MM.1S (cell line): ENCODE results near the gene ZMYM5.
"Not testable (repeated sequence)": the region's sequence is repeated elsewhere in the genome, so short reads cannot be mapped to it uniquely, and the experiment has no call there.

Experiments
- DNase-seq: peaks from one replicate; pipeline ENCODE4 v3.0.0-alpha.2; 2015
- H2AFZ ChIP-seq: fragments of 300-600 bp; sonication (generic); 2 replicates; pipeline ENCODE4 v1.6.0; 2016; ENCODE audit warnings: antibody characterized with exemption, low read length
- H3F3A ChIP-seq: fragments of 300-600 bp; sonication (generic); 2 replicates; pipeline ENCODE4 v1.6.1; 2016; ENCODE audit warnings: mild to moderate bottlenecking, antibody characterized with exemption, low read length, moderate library complexity, mixed read lengths; ENCODE audit not compliant: insufficient read depth
- H3K27ac ChIP-seq: fragments of 300-600 bp; sonication (generic); 2 replicates; pipeline ENCODE4 v1.5.1; 2016; ENCODE audit warnings: mild to moderate bottlenecking, low read length
- H3K27me3 ChIP-seq: fragments of 300-600 bp; sonication (generic); replicated peaks from 2 replicates; pipeline ENCODE4 v1.6.0; 2016; ENCODE audit warnings: low read length; ENCODE audit not compliant: insufficient read depth
- H3K36me3 ChIP-seq: fragments of 300-600 bp; sonication (generic); replicated peaks from 2 replicates; pipeline ENCODE4 v1.6.1; 2016; ENCODE audit warnings: mild to moderate bottlenecking, low read length, mixed read lengths; ENCODE audit not compliant: insufficient read depth
- H3K4me1 ChIP-seq: fragments of 300-600 bp; sonication (generic); 2 replicates; pipeline ENCODE4 v1.6.1; 2016; ENCODE audit warnings: low read length, mixed read lengths
- H3K4me2 ChIP-seq: fragments of 300-600 bp; sonication (generic); 2 replicates; pipeline ENCODE4 v1.6.0; 2016; ENCODE audit warnings: low read depth, low read length
- H3K4me3 ChIP-seq: fragments of 300-600 bp; sonication (generic); 2 replicates; pipeline ENCODE4 v1.5.1; 2016; ENCODE audit warnings: low read length, mixed read lengths
- H3K79me2 ChIP-seq: fragments of 300-600 bp; sonication (generic); 2 replicates; pipeline ENCODE4 v1.6.1; 2016; ENCODE audit warnings: mixed run types, low read length, mixed read lengths
- H3K9ac ChIP-seq: fragments of 300-600 bp; sonication (generic); 2 replicates; pipeline ENCODE4 v1.6.1; 2016; ENCODE audit warnings: low read length, mixed read lengths
- H3K9me2 ChIP-seq: fragments of 300-600 bp; sonication (generic); replicated peaks from 2 replicates; pipeline ENCODE4 v1.6.1; 2016; ENCODE audit warnings: mild to moderate bottlenecking, low read length, mixed read lengths; ENCODE audit not compliant: insufficient read depth
- H3K9me3 ChIP-seq: fragments of 300-600 bp; sonication (generic); replicated peaks from 2 replicates; pipeline ENCODE4 v1.6.1; 2016; ENCODE audit warnings: mild to moderate bottlenecking, low read length, mixed read lengths; ENCODE audit not compliant: insufficient read depth
- H4K20me1 ChIP-seq: fragments of 300-600 bp; sonication (generic); 2 replicates; pipeline ENCODE4 v1.6.1; 2016; ENCODE audit warnings: mild to moderate bottlenecking, low read length, moderate library complexity, mixed read lengths; ENCODE audit not compliant: insufficient read depth
- EZH2 ChIP-seq: fragments of 300-600 bp; sonication (generic); optimal IDR thresholded peaks from 2 replicates; pipeline ENCODE3; 2017; ENCODE audit warnings: low read depth, mild to moderate bottlenecking, antibody characterized with exemption, low read length, mixed read lengths
- EZH2phosphoT487 ChIP-seq: fragments of 300-600 bp; sonication (generic); IDR thresholded peaks from 2 replicates; pipeline ENCODE4 v1.6.1; 2018; ENCODE audit warnings: antibody characterized with exemption, low read length
- TF ChIP-seq, protein P1 (sequence below): fragments of 300-600 bp; sonication (generic); IDR thresholded peaks from 2 replicates; pipeline ENCODE4 v1.5.1; 2016; ENCODE audit warnings: antibody characterized with exemption, low read length, mixed read lengths

ZMYM5 gene

DNA sequence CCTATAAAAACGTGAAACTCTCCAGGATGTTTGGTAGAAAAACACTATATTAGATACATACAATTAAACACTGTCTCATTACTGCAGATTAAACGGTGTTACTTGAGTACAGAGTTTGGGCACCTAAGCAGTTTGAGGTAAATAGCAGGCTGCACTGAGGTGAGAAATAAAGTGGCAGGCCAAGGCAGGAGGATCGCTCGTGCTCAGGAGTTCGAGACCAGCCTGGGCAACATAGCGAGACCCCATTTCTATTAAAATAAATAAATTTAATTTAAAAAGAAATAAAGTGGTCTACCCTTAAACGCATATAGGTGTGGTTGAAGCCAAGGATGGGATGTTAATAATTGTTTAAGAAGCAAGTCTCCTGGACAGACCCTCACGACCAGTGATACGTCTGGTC lies 81.9 kb downstream of the ZMYM5 start:
- H4K20me1 ChIP-seq, result no peaks in the 10 kb centered on the region
- no peak for DNase-seq
- no peaks in the 10 kb centered on the region for H3K9me2 ChIP-seq
- TF ChIP-seq EZH2phosphoT487, result no peak
- TF ChIP-seq, protein P1, sequence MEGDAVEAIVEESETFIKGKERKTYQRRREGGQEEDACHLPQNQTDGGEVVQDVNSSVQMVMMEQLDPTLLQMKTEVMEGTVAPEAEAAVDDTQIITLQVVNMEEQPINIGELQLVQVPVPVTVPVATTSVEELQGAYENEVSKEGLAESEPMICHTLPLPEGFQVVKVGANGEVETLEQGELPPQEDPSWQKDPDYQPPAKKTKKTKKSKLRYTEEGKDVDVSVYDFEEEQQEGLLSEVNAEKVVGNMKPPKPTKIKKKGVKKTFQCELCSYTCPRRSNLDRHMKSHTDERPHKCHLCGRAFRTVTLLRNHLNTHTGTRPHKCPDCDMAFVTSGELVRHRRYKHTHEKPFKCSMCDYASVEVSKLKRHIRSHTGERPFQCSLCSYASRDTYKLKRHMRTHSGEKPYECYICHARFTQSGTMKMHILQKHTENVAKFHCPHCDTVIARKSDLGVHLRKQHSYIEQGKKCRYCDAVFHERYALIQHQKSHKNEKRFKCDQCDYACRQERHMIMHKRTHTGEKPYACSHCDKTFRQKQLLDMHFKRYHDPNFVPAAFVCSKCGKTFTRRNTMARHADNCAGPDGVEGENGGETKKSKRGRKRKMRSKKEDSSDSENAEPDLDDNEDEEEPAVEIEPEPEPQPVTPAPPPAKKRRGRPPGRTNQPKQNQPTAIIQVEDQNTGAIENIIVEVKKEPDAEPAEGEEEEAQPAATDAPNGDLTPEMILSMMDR, result no peak
- no peak for TF ChIP-seq EZH2
- H3K4me1 ChIP-seq, result no peaks in the 10 kb centered on the region
- no peaks in the 10 kb centered on the region for H3K36me3 ChIP-seq
- H3F3A ChIP-seq, result no peaks in the 10 kb centered on the region
- H3K4me2 ChIP-seq, result peak overlapping the region; percentile 39; the same call in 1 of the 2 replicates
- peaks cover 32% of the 10 kb centered on the region for H3K79me2 ChIP-seq
- peak overlapping the region; percentile 87 for H3K4me3 ChIP-seq
- no peaks in the 10 kb centered on the region for H3K27me3 ChIP-seq
- H3K9ac ChIP-seq, result peak overlapping the region; percentile 86; the same call in 1 of the 2 replicates
- H3K27ac ChIP-seq, result no peak overlapping the region
- H3K9me3 ChIP-seq, result no peaks in the 10 kb centered on the region
- H2AFZ ChIP-seq, result no peak overlapping the region

DNA sequence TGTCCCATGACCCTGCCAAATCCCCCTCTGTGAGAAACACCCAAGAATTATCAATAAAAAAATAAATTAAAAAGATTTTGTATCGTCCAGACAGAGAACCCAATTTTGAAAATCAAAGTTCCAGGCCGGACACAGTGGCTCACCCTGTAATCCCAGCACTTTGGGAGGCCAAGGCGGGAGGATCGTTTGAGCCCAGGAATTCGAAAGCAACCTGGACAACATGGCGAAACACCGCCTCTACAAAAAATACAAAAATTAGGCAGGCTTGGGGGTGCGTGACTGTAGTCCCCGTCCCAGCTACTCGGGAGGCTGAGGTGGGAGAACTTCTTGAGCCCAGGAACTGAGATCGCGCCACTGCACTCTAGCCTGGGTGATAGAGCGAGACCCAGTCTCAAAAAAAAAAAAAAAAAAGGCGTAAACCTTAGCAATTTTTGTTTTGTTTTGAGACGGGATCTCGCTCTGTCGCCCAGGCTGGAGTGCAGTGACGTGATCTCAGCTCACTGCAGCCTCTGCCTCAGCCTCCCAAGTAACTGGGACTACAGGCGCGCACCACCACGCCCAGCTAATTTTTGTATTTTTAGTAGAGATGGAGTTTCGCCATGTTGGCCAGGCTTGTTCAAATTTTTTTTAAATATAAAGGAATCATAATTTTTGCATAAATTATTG lies 82.6 kb downstream of the ZMYM5 start:
- H3K36me3 ChIP-seq, H3K9ac ChIP-seq, H4K20me1 ChIP-seq, DNase-seq, H3K27me3 ChIP-seq, H3K9me3 ChIP-seq, H3K4me1 ChIP-seq, H3K4me3 ChIP-seq, H3F3A ChIP-seq, H3K9me2 ChIP-seq, H2AFZ ChIP-seq, H3K27ac ChIP-seq: not testable (repeated sequence)
- peak overlapping the region; percentile 39; the same call in 1 of the 2 replicates for H3K4me2 ChIP-seq
- H3K79me2 ChIP-seq, result peaks cover 38% of the 10 kb centered on the region
